HG03025 (cell line): ENCODE measurements around the gene RHBG.
"Not testable (repeated sequence)": the region's sequence is repeated elsewhere in the genome, so short reads cannot be mapped to it uniquely, and the experiment has no call there.

Experiments used
- ATAC-seq: cut with Tn5 transposase; IDR thresholded peaks from one replicate; pipeline ENCODE4 v1.9.1; 2021; ENCODE audit warnings: mild to moderate bottlenecking, moderate library complexity; ENCODE audit not compliant: unreplicated experiment, low FRiP score

The RHBG gene, protein sequence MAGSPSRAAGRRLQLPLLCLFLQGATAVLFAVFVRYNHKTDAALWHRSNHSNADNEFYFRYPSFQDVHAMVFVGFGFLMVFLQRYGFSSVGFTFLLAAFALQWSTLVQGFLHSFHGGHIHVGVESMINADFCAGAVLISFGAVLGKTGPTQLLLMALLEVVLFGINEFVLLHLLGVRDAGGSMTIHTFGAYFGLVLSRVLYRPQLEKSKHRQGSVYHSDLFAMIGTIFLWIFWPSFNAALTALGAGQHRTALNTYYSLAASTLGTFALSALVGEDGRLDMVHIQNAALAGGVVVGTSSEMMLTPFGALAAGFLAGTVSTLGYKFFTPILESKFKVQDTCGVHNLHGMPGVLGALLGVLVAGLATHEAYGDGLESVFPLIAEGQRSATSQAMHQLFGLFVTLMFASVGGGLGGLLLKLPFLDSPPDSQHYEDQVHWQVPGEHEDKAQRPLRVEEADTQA

DNA sequence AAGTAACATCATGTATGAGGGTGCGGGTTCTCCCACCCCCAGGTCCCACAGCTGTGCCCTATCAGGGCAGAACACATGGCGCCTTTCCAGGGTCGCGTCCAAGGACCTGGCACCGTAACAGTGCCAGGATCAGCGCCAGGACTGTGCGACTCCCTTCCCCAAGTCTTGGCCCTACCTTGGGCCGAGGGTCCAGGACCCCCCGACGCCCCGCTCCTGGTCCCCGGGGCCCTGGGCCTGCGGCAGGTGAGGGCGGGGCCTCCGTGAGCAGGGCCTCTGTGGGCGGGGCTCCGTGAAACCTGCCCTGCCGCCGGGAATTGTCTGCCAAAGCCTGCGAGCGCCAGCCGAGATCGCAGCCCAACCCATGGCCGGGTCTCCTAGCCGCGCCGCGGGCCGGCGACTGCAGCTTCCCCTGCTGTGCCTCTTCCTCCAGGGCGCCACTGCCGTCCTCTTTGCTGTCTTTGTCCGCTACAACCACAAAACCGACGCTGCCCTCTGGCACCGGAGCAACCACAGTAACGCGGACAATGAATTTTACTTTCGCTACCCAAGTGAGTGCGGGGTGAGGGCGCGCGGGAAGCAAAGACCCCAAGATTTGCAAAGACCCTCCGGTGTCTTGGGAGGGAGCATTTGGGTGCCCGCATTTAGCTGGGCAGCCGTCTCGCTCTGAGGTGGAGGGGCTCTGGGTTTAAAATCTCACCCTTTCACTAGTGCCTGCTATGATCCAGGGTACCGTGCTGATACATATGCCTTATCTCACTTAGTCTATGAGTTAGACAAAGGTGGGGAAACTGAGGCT lies at the start of gene RHBG:
Gene RHBG, plus strand, starts transcription at position 323 of the 796 bp plus-strand sequence. Its CDS starts 39 bp downstream, at position 362.
- no peak for ATAC-seq

DNA sequence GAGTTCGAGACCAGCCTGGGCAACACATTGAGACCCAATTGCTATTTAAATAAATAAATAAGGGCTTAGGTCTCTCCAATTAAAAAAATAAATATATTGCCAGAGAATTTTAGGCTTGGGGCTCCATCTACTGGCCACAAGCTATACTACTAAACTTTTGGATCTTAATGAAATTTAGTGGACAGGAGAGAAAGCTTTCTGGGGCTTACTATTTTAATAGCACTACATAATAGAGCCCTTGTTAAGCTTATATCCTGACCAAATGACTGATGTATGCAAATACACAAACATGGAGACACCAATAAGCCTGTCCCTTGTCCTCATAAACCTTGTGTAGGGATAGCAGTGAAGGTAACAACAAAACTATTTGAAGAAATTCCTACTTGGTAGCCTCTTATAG lies 49.3 kb upstream of the RHBG start:
- no peak for ATAC-seq

DNA sequence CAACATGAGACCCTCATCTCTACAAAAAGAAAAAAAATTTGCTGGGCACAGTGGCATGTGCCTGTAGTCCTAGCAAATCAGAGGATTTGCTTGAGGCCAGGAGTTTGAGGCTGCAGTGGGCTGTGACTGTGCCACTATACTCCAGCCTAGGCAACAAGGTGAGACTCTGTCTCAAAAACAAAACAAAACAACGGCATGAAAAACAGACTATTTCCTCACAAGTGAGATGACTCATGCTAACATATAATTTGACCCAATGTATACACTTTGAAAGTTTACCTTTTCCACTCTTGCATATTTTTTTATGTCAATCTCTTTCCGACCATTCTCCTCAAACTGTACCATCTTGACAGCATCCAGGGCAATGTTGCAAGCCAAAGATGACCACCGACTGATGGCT lies 48.5 kb upstream of the RHBG start:
- ATAC-seq: no peak

DNA sequence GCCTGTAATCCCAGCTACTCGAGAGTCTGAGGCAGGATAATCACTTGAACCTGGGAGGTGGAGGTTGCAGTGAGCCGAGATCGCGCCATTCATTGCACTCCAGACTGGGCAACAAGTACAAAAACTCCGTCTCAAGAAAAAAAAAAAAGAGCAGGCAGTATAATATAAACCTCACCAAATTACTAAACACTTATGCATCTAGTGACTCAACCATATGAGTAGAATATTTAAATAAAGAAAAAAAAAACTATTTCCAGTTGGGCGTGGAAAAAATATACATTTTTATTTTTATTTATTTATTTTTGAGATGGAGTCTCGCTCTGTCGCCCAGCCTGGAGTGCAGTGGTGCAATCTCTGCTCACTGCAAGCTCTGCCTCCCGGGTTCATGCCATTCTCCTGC lies 45.8 kb upstream of the RHBG start:
- ATAC-seq: not testable (repeated sequence)

DNA sequence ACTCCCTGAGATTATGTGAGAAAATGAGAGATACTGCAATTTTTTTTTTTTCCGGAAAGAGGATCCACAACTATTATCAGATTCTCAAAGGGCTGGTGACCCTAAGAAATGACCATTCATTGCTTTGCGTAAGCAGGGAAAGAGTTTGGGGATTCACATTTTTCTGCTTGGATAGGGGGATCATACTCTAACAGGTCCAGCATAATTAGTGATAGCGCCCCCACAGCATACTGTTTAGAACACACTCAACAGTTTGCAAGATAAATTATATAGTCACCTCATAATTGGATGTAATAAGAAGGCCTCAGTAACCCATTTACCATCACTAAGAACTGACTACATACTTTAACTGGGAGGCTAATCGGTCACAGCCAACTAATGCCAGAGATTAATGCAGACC lies 32.8 kb upstream of the RHBG start:
- no peak for ATAC-seq

DNA sequence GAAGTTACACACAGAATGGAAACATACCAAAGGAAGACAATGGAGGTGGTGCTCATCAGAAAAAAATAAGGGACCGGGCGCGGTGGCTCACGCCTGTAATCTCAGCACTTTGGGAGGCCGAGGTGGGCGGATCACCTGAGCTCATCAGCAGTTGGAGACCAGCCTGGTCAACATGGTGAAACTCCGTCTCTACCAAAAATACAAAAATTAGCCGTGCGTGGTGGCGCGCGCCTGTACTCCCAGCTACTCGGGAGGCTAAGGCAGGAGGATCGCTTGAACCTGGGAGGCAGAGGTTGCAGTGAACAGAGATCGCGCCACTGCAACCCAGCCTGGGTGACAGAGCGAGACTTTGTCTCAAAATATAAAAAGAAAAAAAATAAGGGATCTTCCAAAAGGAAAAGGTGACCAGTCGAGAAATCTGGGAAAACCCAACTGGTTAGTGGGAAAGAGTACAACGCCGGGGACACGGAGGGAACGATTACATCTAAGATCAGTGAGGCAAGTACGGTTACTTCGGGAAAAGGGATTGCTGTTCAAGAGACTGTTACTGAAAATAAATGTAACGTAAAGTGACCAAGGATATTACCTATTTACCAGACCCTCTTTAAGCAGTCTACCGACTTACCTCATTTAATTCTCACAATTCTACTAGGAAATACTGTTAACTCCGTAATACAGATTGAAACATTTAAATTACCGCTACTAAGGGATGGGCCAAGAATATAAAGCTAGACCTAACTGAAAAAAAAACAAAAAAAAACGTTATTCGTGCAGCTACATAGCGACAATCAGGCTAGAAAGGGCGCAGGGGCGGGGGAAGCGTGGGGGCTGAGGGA lies 31.7 kb upstream of the RHBG start:
- no peak for ATAC-seq

DNA sequence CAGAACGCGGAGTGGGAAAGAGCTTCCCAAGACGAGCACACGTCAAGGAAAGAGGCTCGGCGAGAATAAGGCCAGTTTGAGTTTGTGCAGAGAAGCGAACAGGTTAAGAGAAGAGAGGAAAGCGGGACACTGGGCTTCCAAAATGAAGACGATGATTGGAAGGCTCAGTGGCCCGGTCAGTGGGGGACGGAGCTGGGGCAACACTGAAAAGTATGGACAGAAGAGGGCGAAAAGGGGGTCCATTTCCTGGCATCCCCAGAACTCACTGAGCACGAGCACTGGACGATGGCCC lies 31.2 kb upstream of the RHBG start:
- ATAC-seq: no peak

DNA sequence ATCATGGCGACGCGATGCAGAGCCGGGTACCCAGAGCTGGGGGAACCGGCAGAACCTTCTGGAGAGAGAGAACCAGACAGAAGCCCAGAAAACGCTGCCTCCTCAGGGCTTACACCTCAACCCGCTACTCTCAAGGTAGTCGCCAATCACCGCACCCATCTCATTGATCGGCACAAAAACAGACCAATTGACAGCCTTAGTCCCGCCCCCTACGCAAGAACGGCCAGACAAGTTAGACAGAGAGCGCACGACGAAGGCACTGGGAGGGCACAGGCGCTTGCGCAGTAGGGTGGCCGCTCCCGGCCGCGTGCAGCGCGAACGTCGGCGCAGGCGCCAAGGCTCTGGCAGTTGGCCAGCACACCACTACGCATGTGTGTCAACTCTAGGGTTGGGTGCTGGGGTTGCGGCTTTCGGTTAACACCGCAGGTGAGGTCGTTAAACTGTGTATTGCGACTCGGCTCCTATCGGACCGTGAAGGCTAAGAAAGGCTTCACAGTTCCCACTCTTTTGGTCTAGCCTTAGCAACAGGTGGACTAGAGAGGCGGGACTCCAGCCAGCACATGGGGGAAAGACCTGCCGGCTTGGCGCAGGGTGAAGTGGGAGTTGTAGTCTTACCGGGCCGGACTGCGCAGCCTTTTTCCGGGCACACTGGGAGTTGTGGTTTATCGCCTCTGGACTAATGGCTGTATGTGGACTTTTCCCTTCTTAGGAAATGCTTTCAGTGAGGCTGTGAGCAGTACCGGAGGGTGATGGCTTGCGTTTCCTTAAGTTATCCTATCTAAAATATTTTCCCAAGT lies 30.6 kb upstream of the RHBG start, which contains the start of the genes CCT3 and TSACC:
Gene CCT3, minus strand, starts transcription at position 113 of the 797 bp plus-strand sequence. Its CDS starts 108 bp downstream, at position 5.
Gene TSACC, plus strand, starts transcription at position 347 of the 797 bp plus-strand sequence. CDS start 1,232 bp downstream, outside the sequence.
- ATAC-seq: peak; percentile 86

DNA sequence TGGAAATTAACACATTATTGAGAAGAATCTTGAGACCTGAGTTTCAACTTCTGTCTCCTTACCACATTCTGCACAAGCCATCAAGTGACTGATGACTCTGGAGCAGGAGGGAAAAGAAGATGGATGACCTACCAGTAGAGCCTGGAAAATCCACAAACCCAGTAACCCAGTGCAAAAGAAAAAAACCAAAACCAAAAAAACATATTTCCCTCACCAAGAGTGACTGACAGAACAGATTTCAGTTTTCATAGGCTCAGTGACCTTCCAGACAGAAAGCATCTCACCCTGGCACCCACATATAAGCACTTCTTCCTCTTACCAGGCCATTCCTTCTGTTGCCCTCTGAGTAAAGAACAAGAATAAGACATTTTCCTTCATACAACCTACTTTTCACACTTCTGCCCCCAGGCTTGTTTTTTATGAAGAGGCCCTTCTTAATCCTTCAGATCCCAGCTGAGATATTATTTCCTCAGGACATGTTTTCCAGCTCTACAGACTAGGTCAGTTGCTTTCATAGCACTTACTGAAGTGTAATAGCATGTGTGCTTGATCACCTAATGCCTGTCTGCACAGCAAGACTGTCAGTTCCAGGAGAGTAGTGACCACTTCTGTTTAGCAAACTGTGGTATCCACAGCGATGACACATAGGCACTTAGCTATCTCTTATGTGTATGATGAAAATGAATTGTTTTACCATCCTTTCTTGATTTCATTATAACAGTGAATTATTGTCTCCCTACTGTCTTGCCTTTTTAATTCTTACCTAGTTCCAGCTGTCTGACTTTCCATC lies 26.6 kb upstream of the RHBG start:
- no peak for ATAC-seq

DNA sequence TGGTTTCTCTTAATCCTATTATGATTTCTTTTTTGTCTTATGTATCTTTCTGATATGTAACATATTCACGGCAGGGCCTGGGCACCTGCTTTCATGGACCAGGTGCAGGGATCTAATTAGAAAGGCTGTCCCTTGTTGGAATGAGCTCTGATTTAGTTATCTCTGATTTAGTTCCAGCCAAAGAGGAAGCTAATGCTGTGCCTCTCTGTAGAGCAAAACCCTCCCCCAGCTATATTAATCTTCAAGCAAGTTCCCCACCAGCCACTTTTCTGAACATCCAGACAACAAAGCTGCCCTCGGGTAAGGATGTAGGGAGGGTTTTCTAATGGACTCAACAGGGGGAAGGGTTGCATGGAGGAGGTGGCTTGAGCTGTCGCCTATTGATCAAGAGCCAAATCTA lies 24.6 kb upstream of the RHBG start:
- no peak for ATAC-seq

DNA sequence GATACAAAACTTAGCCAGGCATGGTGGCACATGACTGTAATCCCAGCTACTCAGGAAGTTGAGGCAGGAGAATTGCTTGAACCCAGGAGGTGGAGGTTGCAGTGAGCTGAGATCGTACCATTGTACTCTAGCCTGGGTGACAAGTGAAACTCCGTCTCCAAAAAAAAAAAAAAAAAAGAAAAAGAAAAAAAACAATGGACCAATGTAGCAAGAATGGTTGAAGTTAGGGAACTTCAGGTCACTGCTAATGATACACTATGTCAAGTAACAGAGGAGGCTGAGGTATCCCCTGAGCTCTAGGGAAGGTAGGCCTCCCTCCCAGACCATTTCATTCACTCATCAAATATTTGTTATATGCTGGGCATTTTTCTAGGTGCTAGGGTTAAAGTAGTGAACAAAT lies 23.0 kb upstream of the RHBG start:
- not testable (repeated sequence) for ATAC-seq

DNA sequence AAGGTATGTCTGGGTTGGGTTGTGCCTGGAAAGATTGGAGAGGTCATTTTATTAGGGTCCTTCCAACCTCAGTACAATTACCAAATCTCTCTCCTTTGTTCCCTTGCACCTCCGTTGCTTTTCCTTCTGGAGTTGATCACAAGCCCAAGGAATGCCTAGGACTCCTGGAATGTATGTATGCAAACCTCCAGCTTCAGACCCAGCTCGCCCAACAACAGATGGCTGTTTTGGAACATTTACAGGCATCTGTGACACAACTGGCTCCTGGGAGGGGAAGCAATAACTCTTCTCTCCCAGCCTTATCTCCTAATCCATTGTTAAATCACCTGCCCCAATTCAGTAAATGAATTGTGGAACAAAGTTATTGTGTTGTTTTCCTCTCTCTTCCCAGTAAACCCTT lies 22.4 kb upstream of the RHBG start:
- no peak for ATAC-seq

DNA sequence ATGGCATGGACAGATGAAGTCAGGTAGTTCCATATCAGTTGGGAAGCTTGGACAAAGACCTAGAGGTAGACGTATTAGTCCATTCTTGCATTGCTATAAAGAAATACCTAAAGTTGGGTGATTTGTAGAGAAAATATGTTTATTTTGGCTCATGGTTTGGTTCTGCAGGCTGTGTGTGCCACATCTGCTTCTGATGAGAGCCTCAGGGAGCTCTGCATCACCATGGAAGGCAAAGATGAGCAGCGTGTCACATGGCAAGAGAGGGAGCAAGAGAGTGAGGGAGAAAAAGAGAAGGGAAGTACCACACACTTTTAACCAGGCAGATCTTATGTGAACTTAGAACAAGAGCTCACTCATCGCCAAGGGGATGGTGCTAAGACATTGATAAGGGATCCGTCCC lies 21.7 kb upstream of the RHBG start:
- no peak for ATAC-seq

DNA sequence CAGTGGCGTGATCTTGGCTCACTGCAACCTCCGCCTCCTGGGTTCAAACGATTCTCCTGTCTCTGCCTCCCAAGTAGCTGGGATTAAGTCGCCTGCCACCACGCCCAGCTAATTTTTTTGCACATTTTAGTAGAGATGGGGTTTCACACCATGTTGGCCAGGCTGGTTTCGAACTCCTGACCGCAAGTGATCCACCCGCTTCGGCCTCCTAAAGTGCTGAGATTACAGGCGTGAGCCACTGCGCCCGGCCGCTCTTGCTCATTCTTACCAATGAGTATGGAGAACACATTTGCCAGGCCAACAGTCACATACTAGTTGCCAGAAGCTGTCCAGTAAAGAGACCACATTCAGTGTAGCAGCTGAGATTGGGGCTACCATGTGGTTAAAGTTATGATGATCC lies 16.5 kb upstream of the RHBG start:
- ATAC-seq: not testable (repeated sequence)

DNA sequence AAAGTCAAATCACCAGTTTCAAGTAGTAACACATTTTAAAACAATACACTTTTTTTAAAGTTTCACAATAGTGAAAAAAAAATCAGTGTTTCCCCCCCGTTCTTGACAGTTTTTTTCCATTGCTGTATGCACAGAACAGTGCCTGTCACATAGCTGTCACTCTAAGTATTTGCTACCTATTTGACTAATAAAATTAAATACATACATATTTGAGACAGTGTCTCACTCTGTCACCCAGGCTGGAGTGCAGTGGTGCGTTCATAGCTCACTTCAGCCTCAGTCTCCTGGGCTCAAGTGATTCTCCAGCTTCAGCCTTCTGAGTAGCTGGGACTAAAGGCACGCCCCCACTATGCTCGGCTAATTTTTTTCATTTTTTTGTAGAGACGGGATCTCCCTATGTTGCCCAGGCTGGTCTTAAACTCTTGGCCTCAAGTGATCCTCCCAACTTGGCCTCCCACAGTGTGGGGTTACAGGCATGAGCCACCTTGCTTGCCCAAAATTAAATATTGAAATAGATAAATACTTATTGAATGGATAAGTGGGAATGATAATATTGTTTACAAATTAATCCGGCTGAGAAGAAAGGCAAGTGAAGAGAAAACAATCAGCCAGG lies 12.6 kb upstream of the RHBG start:
- no peak for ATAC-seq

DNA sequence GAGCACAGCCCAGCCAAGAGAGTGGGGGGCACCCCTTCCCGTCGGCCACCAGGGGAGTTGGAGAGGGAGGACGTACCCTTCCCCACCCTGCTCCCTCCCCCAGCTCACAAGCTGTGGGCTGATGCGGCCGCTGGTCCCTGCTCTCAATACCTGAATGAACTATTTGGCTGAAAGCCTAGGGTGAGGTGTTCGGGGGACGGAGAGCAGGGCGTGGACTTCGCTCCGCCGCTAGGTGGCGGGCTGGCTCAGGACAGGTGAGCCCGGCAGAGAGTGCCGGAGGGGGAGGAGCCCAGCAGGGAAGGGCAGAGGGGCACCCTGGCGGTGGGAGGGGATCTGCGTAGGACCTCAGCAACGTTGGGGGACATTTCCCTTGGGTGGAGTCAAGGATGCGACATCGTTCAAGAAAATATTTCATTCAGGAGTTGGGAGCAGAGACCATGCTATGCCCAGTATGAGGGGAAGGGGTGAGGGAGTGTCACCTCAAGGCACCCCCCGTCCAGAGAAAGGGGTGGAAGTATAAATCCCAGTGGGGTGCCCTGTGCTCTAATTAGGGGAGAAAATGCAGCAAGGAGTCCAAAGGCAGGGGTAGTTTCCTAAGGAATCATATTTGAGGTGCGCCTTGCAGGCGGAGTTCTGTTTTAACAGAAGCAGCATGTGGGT lies 12.0 kb upstream of the RHBG start:
- no peak for ATAC-seq

DNA sequence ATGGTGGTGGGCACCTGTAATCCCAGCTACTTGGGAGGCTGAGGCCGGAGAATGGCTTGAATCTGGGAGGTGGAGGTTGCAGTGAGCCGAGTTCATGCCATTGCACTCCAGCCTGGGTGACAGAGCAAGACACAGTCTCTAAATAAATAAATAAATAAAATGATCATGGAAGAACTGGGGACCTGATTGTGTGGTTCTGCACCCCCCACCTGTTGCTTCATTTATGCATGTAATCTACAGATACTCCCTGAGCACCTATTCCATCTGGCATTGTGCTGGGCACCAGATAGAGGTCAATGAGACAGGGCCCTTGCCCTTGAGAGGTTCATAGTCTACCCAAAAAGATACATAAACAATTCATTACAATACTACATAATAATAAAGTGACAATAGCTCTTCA lies 11.0 kb upstream of the RHBG start:
- ATAC-seq: no peak

DNA sequence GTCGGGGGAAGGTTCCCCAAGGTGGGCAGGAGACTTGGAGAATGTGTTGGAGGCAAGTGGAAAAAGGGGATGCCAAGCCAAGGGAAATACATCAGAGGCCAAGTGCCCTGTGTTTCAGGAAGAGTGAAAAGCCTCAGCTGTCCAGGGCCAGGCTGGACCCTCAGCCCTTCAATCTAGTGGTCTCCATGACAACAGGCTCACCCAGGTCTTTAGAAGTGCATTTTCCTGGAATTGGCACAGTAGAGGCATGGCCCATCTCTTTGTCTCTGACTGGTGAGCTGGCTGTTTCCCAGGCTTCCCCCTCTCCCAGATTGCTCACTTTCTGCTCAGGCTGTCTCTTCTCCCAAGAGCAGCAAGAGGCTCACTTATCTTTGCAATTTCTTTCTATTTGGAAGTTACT lies 10.4 kb upstream of the RHBG start:
- ATAC-seq: no peak
